Liver (tissue), 9 donors: ENCODE data around the gene OR2A12. TPM values are rescaled to one million over a fixed set of nuclear protein-coding genes. Genes with fewer than 3 reads are reported as not detected.

Experiments used
- DNase-seq: peaks from one replicate; pipeline ENCODE4 v3.0.0-alpha.2; 2017; ENCODE audit warnings: low spot score
- H3K27ac ChIP-seq, 2 donors: one replicate each; pipeline ENCODE4 v1.7.0; 2013; ENCODE audit warnings: inconsistent platforms in 2 of 2, low read length in 2 of 2, control low read depth in 1 of 2, low read depth in 1 of 2, mild to moderate bottlenecking in 1 of 2
- H3K27me3 ChIP-seq, 4 donors: one replicate each; pipeline versions ENCODE4 v1.6.1 to v1.7.0; 2013; ENCODE audit warnings: low read length in 3 of 4, inconsistent platforms in 1 of 4, mild to moderate bottlenecking in 1 of 4, moderate library complexity in 1 of 4; ENCODE audit not compliant: control insufficient read depth in 4 of 4, insufficient read depth in 4 of 4
- H3K36me3 ChIP-seq, 4 donors: one replicate each; pipeline versions ENCODE4 v1.6.1 to v1.7.0; 2013; ENCODE audit warnings: low read length in 3 of 4, mild to moderate bottlenecking in 3 of 4, low read depth in 1 of 4, moderate library complexity in 1 of 4; ENCODE audit not compliant: control insufficient read depth in 4 of 4, insufficient read depth in 3 of 4
- H3K4me1 ChIP-seq, 4 donors: one replicate each; pipeline versions ENCODE4 v1.6.1 to v1.7.0; 2013; ENCODE audit warnings: low read length in 3 of 4, mild to moderate bottlenecking in 3 of 4, moderate library complexity in 1 of 4; ENCODE audit not compliant: control insufficient read depth in 4 of 4, insufficient read depth in 4 of 4
- H3K4me3 ChIP-seq, 3 donors: one replicate each; pipeline versions ENCODE4 v1.6.1 to v1.7.0; 2013; ENCODE audit warnings: low read length in 3 of 3, control low read depth in 1 of 3, low read depth in 1 of 3, mild to moderate bottlenecking in 1 of 3
- H3K9ac ChIP-seq, 2 donors: one replicate each; pipeline ENCODE4 v1.7.0; 2013; ENCODE audit warnings: low read length in 2 of 2, mild to moderate bottlenecking in 2 of 2, moderate library complexity in 2 of 2, control low read depth in 1 of 2, low read depth in 1 of 2
- H3K9me3 ChIP-seq, 4 donors: one replicate each; pipeline versions ENCODE4 v1.6.1 to v1.7.0; 2013; ENCODE audit warnings: low read length in 3 of 4; ENCODE audit not compliant: control insufficient read depth in 4 of 4
- ATF3 ChIP-seq: IDR thresholded peaks from 2 replicates; pipeline ENCODE4 v1.6.1; 2016; ENCODE audit warnings: antibody characterized with exemption
- CTCF ChIP-seq: fragments of 150-350 bp; IDR thresholded peaks from 2 replicates; pipeline ENCODE4 v1.5.1; 2017; ENCODE audit warnings: improper control_type of control experiment, low read depth, low read length; ENCODE audit not compliant: missing input control
- EGR1 ChIP-seq, 2 donors: IDR thresholded peaks; 2 replicates each; pipeline ENCODE4 v1.6.1; 2016 to 2018; ENCODE audit warnings: antibody characterized with exemption in 2 of 2, low read depth in 2 of 2
- FOXA1 ChIP-seq: IDR thresholded peaks from 2 replicates; pipeline ENCODE4 v1.6.1; 2016; ENCODE audit warnings: antibody characterized with exemption
- FOXA2 ChIP-seq: IDR thresholded peaks from 2 replicates; pipeline ENCODE4 v1.6.1; 2016; ENCODE audit warnings: antibody characterized with exemption
- GABPA ChIP-seq, 2 donors: IDR thresholded peaks in 1 of 2; conservative IDR thresholded peaks in 1 of 2; 2 replicates each; pipeline ENCODE4 v1.6.1; 2016; ENCODE audit warnings: antibody characterized with exemption in 2 of 2, mild to moderate bottlenecking in 1 of 2, moderate library complexity in 1 of 2
- HNF4A ChIP-seq, 2 donors: conservative IDR thresholded peaks; 2 replicates each; pipeline ENCODE4 v1.6.1; 2016; ENCODE audit warnings: antibody characterized with exemption in 2 of 2, mild to moderate bottlenecking in 2 of 2
- HNF4G ChIP-seq: IDR thresholded peaks from 2 replicates; pipeline ENCODE4 v1.6.1; 2016; ENCODE audit warnings: antibody characterized with exemption
- JUND ChIP-seq, 2 donors: IDR thresholded peaks; 2 replicates each; pipeline ENCODE4 v1.6.1; 2016; ENCODE audit warnings: antibody characterized with exemption in 2 of 2
- MAX ChIP-seq: IDR thresholded peaks from 2 replicates; pipeline ENCODE4 v1.6.1; 2016; ENCODE audit warnings: antibody characterized with exemption
- NR2F2 ChIP-seq: IDR thresholded peaks from 2 replicates; pipeline ENCODE4 v1.6.1; 2016; ENCODE audit warnings: antibody characterized with exemption
- RAD21 ChIP-seq, 2 donors: IDR thresholded peaks; 2 replicates each; pipeline ENCODE4 v1.6.1; 2016; ENCODE audit warnings: antibody characterized with exemption in 2 of 2, mild to moderate bottlenecking in 2 of 2
- REST ChIP-seq: IDR thresholded peaks from 2 replicates; pipeline ENCODE4 v1.6.1; 2016; ENCODE audit warnings: antibody characterized with exemption, mild to moderate bottlenecking
- RXRA ChIP-seq, 2 donors: IDR thresholded peaks; 2 replicates each; pipeline ENCODE4 v1.6.1; 2017 to 2018; ENCODE audit warnings: antibody characterized with exemption in 2 of 2, mild to moderate bottlenecking in 1 of 2
- SP1 ChIP-seq: IDR thresholded peaks from 2 replicates; pipeline ENCODE4 v1.6.1; 2018; ENCODE audit warnings: antibody characterized with exemption, mild to moderate bottlenecking
- TAF1 ChIP-seq: conservative IDR thresholded peaks from 2 replicates; pipeline ENCODE4 v1.6.1; 2016; ENCODE audit warnings: antibody characterized with exemption, mild to moderate bottlenecking
- YY1 ChIP-seq: IDR thresholded peaks from 2 replicates; pipeline ENCODE4 v1.6.1; 2016; ENCODE audit warnings: antibody characterized with exemption, mild to moderate bottlenecking
- ZBTB33 ChIP-seq: IDR thresholded peaks from 2 replicates; pipeline ENCODE4 v1.6.1; 2016; ENCODE audit warnings: antibody characterized with exemption
- WGBS: extraction: QIAGEN DNeasy Blood & Tissue Kit; methylation state at CpG from one replicate; pipeline ENCODE4 v1.1.7; 2013; 5-methylcytosine and 5-hydroxymethylcytosine counted together
- polyA plus RNA-seq, 2 donors: library from polyadenylated mRNA; stranded (reverse) in 1 of 2; unstranded in 1 of 2; fragments of 200-250 nt in 1 of 2; fragments of >200 nt in 1 of 2; fragmentation: Nextera tagmentation in 1 of 2; extraction: Ambion mirVana in 1 of 2; gene quantifications; one replicate each; pipeline versions ENCODE4 v1.2.1 to v1.2.3, GENCODE V29; 2013 to 2015
- total RNA-seq, 2 donors: library from RNA; depleted of rRNA; stranded (reverse); fragments of >200 nt; gene quantifications; one replicate each; pipeline ENCODE4 v1.2.3, GENCODE V29; 2014
- donor health status: healthy.
- donor health status: healthy.
- donor health status: healthy.
- donor health status: healthy.
- donor health status: healthy.

OR2A12 gene
- total and polyA plus RNA-seq, 4 donors = not detected

GRCh38 chr7:144074374-144074773 lies 11.7 kb upstream of the OR2A12 start:
- TF ChIP-seq TAF1 (no peak), RAD21 (IDR thresholded peaks at IDR 0.05) (no peak), YY1 (no peak), ZBTB33 (no peak), REST (no peak), JUND (IDR thresholded peaks at IDR 0.05) (no peak), HNF4G (no peak), CTCF (no peak), FOXA2 (no peak), SP1 (no peak), GABPA (IDR thresholded peaks at IDR 0.05 in 1 of 2, conservative IDR thresholded peaks at IDR 0.05 in 1 of 2) (no peak), NR2F2 (no peak), RXRA (IDR thresholded peaks at IDR 0.05) (no peak), HNF4A (conservative IDR thresholded peaks at IDR 0.05) (no peak), ATF3 (no peak)
- Histone ChIP-seq H3K4me3 (no peak overlapping the region), H3K9ac (no peak overlapping the region), H3K4me1 (no peaks in the 10 kb centered on the region), H3K27ac (no peak overlapping the region), H3K27me3 (no peaks in the 10 kb centered on the region), H3K9me3 (no peaks in the 10 kb centered on the region), H3K36me3 (no peaks in the 10 kb centered on the region)
- WGBS = 88% methylated on average over 8 of the region's 8 CpGs
- no peak for DNase-seq

- WGBS = 71% methylated on average over 4 of the region's 4 CpGs
- no peak for DNase-seq
- TF ChIP-seq NR2F2 (no peak), RAD21 (IDR thresholded peaks at IDR 0.05) (no peak), SP1 (no peak), MAX (no peak), ATF3 (no peak), GABPA (IDR thresholded peaks at IDR 0.05 in 1 of 2, conservative IDR thresholded peaks at IDR 0.05 in 1 of 2) (no peak), RXRA (IDR thresholded peaks at IDR 0.05) (no peak), EGR1 (IDR thresholded peaks at IDR 0.05; ENCODE audit: low read depth in 2 of 2) (no peak), HNF4A (conservative IDR thresholded peaks at IDR 0.05) (no peak), ZBTB33 (no peak), YY1 (no peak), REST (no peak), TAF1 (no peak), FOXA2 (no peak), HNF4G (no peak), FOXA1 (no peak)
These were observed 652 bp downstream of the OR2A12 start for GRCh38 chr7:144086730-144087129.

More at GRCh38 chr7:144086730-144087129, 652 bp downstream of the OR2A12 start:
- H3K36me3 ChIP-seq = no peaks in the 10 kb centered on the region
- no peaks in the 10 kb centered on the region for H3K27me3 ChIP-seq
- H3K27ac ChIP-seq = no peak overlapping the region
- H3K9ac ChIP-seq = no peak overlapping the region
- H3K4me3 ChIP-seq = no peak overlapping the region
- no peaks in the 10 kb centered on the region for H3K4me1 ChIP-seq
- H3K9me3 ChIP-seq = no peaks in the 10 kb centered on the region
